Loucy (cell line): Measurements from ENCODE around the gene GABRQ.

Experiments
- H2AFZ ChIP-seq: fragments of 200-600 bp; sonication (generic); 2 replicates; pipeline ENCODE4 v1.6.0; 2016; ENCODE audit warnings: antibody characterized with exemption, mild to moderate bottlenecking, low read length, moderate library complexity
- H3F3A ChIP-seq: fragments of 200-600 bp; 2 replicates; pipeline ENCODE4 v1.6.0; 2016; ENCODE audit warnings: antibody characterized with exemption, low read depth, mild to moderate bottlenecking
- H3K27me3 ChIP-seq: fragments of 200-600 bp; sonication (generic); 2 replicates; pipeline ENCODE4 v1.6.1; 2014; ENCODE audit warnings: low read length, mild to moderate bottlenecking; ENCODE audit not compliant: insufficient read depth, poor library complexity, severe bottlenecking
- H3K36me3 ChIP-seq: fragments of 200-600 bp; sonication (generic); 2 replicates; pipeline ENCODE4 v1.6.1; 2016; ENCODE audit warnings: low read length; ENCODE audit not compliant: insufficient read depth
- H3K4me1 ChIP-seq: fragments of 200-600 bp; sonication (generic); 2 replicates; pipeline ENCODE4 v1.5.1; 2014; ENCODE audit warnings: low read length, mild to moderate bottlenecking; ENCODE audit not compliant: insufficient read depth, poor library complexity, severe bottlenecking
- H3K4me2 ChIP-seq: fragments of 200-600 bp; sonication (generic); 2 replicates; pipeline ENCODE4 v1.6.0; 2014; ENCODE audit warnings: antibody characterized with exemption, low read length, low read depth, mild to moderate bottlenecking; ENCODE audit not compliant: poor library complexity, severe bottlenecking
- H3K4me3 ChIP-seq: fragments of 200-600 bp; sonication (generic); 2 replicates; pipeline ENCODE4 v1.5.1; 2014; ENCODE audit warnings: low read length, mild to moderate bottlenecking, mixed read lengths; ENCODE audit not compliant: poor library complexity, severe bottlenecking
- H3K79me2 ChIP-seq: fragments of 200-600 bp; sonication (generic); 2 replicates; pipeline ENCODE4 v1.6.1; 2014; ENCODE audit warnings: low read length; ENCODE audit not compliant: insufficient read depth
- H3K9ac ChIP-seq: fragments of 200-600 bp; sonication (generic); 2 replicates; pipeline ENCODE4 v1.6.0; 2014; ENCODE audit warnings: mild to moderate bottlenecking, low read depth, low read length, moderate library complexity; ENCODE audit not compliant: poor library complexity, severe bottlenecking
- H3K9me2 ChIP-seq: fragments of 200-600 bp; sonication (generic); replicated peaks from 2 replicates; pipeline ENCODE4 v1.6.1; 2016; ENCODE audit warnings: low read depth, low read length, mixed read lengths
- H3K9me3 ChIP-seq: fragments of 200-600 bp; sonication (generic); 2 replicates; pipeline ENCODE4 v1.6.1; 2014; ENCODE audit warnings: mild to moderate bottlenecking, antibody characterized with exemption, low read length, low read depth; ENCODE audit not compliant: insufficient read depth
- H4K20me1 ChIP-seq: fragments of 200-600 bp; sonication (generic); 2 replicates; pipeline ENCODE4 v1.6.0; 2014; ENCODE audit warnings: antibody characterized with exemption, low read length, mild to moderate bottlenecking; ENCODE audit not compliant: insufficient read depth, poor library complexity, severe bottlenecking
- CTCF ChIP-seq: fragments of 200-600 bp; sonication (generic); conservative IDR thresholded peaks from 2 replicates; pipeline ENCODE4 v1.5.1; 2014; ENCODE audit warnings: mild to moderate bottlenecking, antibody characterized with exemption, low read length
- EZH2phosphoT487 ChIP-seq: fragments of 200-600 bp; IDR thresholded peaks from 2 replicates; pipeline ENCODE4 v1.6.1; 2018; ENCODE audit warnings: antibody characterized with exemption, mild to moderate bottlenecking, moderate library complexity, borderline replicate concordance

Gene GABRQ

GRCh38 chrX:152637649-152638442 is at the start of gene GABRQ:
Gene GABRQ (plus strand): TSS chrX:152637895. CDS start chrX:152638203, 308 bp downstream.
- H3K4me1 ChIP-seq: no peaks in the 10 kb centered on the region
- no peak for TF ChIP-seq EZH2phosphoT487
- no peak for TF ChIP-seq CTCF
- H2AFZ ChIP-seq: no peak within 1 kb of the TSS
- H3K4me2 ChIP-seq: no peak within 1 kb of the TSS
- no peaks in the 10 kb centered on the region for H4K20me1 ChIP-seq
- no peak within 1 kb of the TSS for H3K4me3 ChIP-seq
- H3K9me3 ChIP-seq: no peaks in the 10 kb centered on the region
- no peaks in the 10 kb centered on the region for H3K9me2 ChIP-seq
- no peaks in the 10 kb centered on the region for H3K36me3 ChIP-seq
- no peaks in the 10 kb centered on the region for H3K27me3 ChIP-seq
- H3K79me2 ChIP-seq: no peaks in the 10 kb centered on the region
- no peaks in the 10 kb centered on the region for H3F3A ChIP-seq
- no peak within 1 kb of the TSS for H3K9ac ChIP-seq

- Histone ChIP-seq H3K79me2 (no peaks in the 10 kb centered on the region), H2AFZ (no peak overlapping the region), H3F3A (no peaks in the 10 kb centered on the region), H3K9ac (no peak overlapping the region), H3K36me3 (no peaks in the 10 kb centered on the region), H3K9me2 (no peaks in the 10 kb centered on the region), H3K4me3 (no peak overlapping the region), H3K4me1 (no peaks in the 10 kb centered on the region), H3K27me3 (no peaks in the 10 kb centered on the region), H4K20me1 (no peaks in the 10 kb centered on the region), H3K4me2 (no peak overlapping the region), H3K9me3 (no peaks in the 10 kb centered on the region)
- TF ChIP-seq CTCF (no peak), EZH2phosphoT487 (no peak)
Measured at GRCh38 chrX:152588206-152588605, 49.5 kb upstream of the GABRQ start.

DNA sequence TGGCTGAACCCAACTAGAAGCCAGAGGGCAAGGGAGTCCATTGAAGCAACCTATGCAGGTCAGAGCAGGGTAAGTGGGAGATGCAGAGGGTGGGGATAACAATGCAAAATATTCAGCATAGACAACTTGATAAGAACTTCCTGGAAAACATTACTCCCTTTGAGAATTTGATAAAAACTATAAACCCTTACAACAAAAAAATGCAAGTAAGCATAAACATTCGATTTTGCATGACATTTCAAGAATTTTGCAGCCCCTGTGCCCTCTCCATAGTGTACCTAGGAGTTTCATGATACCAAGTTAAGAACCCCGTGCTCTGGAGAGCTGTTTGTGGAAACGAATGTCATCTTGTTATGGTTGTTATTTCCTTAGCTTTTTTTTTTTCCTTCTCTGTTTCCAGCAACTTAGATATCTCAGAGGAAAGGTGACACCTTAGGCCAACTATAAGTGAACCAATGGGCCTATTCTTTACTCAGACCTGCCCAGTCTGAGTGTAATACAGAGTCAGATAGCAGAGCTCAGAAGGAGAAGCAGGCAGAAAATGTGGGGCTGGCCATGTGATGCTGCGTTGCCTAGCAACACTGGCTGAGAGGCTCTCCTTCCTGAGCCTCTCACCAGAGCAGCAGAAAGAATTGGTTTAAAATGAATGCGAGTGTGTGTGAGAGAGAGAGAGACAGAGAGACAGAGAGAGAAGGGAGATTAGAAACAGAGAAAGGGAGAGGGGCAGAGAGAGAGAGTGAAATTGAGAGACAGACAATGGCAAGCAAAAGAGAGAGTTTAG is 36.7 kb upstream of the GABRQ start:
- no peaks in the 10 kb centered on the region for H4K20me1 ChIP-seq
- no peak overlapping the region for H2AFZ ChIP-seq
- H3K9me2 ChIP-seq: no peaks in the 10 kb centered on the region
- H3K4me3 ChIP-seq: no peak overlapping the region
- no peaks in the 10 kb centered on the region for H3F3A ChIP-seq
- TF ChIP-seq EZH2phosphoT487 (no peak), CTCF (no peak)
- no peak overlapping the region for H3K9ac ChIP-seq
- H3K79me2 ChIP-seq: no peaks in the 10 kb centered on the region
- H3K36me3 ChIP-seq: no peaks in the 10 kb centered on the region
- H3K4me1 ChIP-seq: no peaks in the 10 kb centered on the region
- no peak overlapping the region for H3K4me2 ChIP-seq
- H3K9me3 ChIP-seq: no peaks in the 10 kb centered on the region
- H3K27me3 ChIP-seq: no peaks in the 10 kb centered on the region
